CD14-positive monocyte (primary cell): ENCODE data around the gene U2SURP. TPM values are rescaled to one million over a fixed set of nuclear protein-coding genes. Genes with fewer than 3 reads are reported as not detected.

Experiments used
- DNase-seq, 3 donors: peaks; one replicate each; pipeline ENCODE4 v3.0.0-alpha.2; 2011 to 2022
- H2AFZ ChIP-seq: 2 replicates; pipeline ENCODE4 v1.6.0; 2012; ENCODE audit warnings: mild to moderate bottlenecking, low read depth, low read length, inconsistent platforms; ENCODE audit not compliant: insufficient read depth, poor library complexity, severe bottlenecking
- H3K27ac ChIP-seq, 2 donors: 1 replicate in 1 of 2; 2 replicates in 1 of 2; pipeline ENCODE4 v1.5.1; 2012 to 2013; ENCODE audit warnings: low read length in 2 of 2, control low read depth in 1 of 2, inconsistent platforms in 1 of 2, low read depth in 1 of 2, mild to moderate bottlenecking in 1 of 2
- H3K27me3 ChIP-seq, 2 donors: one replicate each; pipeline versions ENCODE4 v1.6.0 to v1.6.1; 2011 to 2013; ENCODE audit warnings: low read length in 2 of 2; ENCODE audit not compliant: control insufficient read depth in 2 of 2, insufficient read depth in 2 of 2
- H3K36me3 ChIP-seq, 2 donors: replicated peaks in 1 of 2; 1 replicate in 1 of 2; 2 replicates in 1 of 2; pipeline versions ENCODE4 v1.5.1 to v1.6.1; 2012 to 2013; ENCODE audit warnings: low read length in 2 of 2, control low read depth in 1 of 2, inconsistent platforms in 1 of 2, mild to moderate bottlenecking in 1 of 2; ENCODE audit not compliant: insufficient read depth in 2 of 2, control insufficient read depth in 1 of 2
- H3K4me1 ChIP-seq, 2 donors: 1 replicate in 1 of 2; 2 replicates in 1 of 2; pipeline versions ENCODE4 v1.5.1 to v1.6.1; 2012 to 2013; ENCODE audit warnings: low read length in 2 of 2, control low read depth in 1 of 2, inconsistent platforms in 1 of 2, mild to moderate bottlenecking in 1 of 2, moderate library complexity in 1 of 2; ENCODE audit not compliant: insufficient read depth in 2 of 2, control insufficient read depth in 1 of 2
- H3K4me2 ChIP-seq: replicated peaks from 2 replicates; pipeline ENCODE3; 2012; ENCODE audit warnings: low read length, moderate library complexity, mild to moderate bottlenecking; ENCODE audit not compliant: poor library complexity, severe bottlenecking; ENCODE audit errors: extremely low read depth
- H3K4me3 ChIP-seq, 3 experiments: fragments of 200-600 bp in 1 of 3; sonication (generic) in 1 of 3; replicated peaks in 1 of 3; 1 replicate in 2 of 3; 2 replicates in 1 of 3; pipeline ENCODE4 v1.5.1; 2011 to 2013; ENCODE audit warnings: low read length in 3 of 3, mild to moderate bottlenecking in 3 of 3, control low read depth in 2 of 3, low read depth in 2 of 3, inconsistent platforms in 1 of 3, moderate library complexity in 1 of 3
- H3K79me2 ChIP-seq: 2 replicates; pipeline ENCODE4 v1.6.0; 2012; ENCODE audit warnings: mild to moderate bottlenecking, control low read depth, inconsistent platforms, low read length, moderate library complexity; ENCODE audit not compliant: insufficient read depth
- H3K9ac ChIP-seq: 2 replicates; pipeline ENCODE4 v1.6.0; 2017; ENCODE audit warnings: low read length, mild to moderate bottlenecking; ENCODE audit not compliant: insufficient read depth, poor library complexity, severe bottlenecking
- H3K9me3 ChIP-seq, 2 donors: replicated peaks in 1 of 2; 1 replicate in 1 of 2; 2 replicates in 1 of 2; pipeline versions ENCODE4 v1.5.1 to v1.6.1; 2012 to 2013; ENCODE audit warnings: low read length in 2 of 2, control low read depth in 1 of 2; ENCODE audit not compliant: control insufficient read depth in 1 of 2, insufficient read depth in 1 of 2
- H4K20me1 ChIP-seq: 2 replicates; pipeline ENCODE4 v1.6.0; 2012; ENCODE audit warnings: mild to moderate bottlenecking, low read length, control low read depth, moderate library complexity; ENCODE audit not compliant: insufficient read depth
- H3K27ac Mint-ChIP-seq, 7 donors: one replicate each; pipeline ENCODE4 v1.8.0; 2020; ENCODE audit warnings: mild to moderate bottlenecking in 7 of 7, mixed read lengths in 7 of 7, moderate library complexity in 6 of 7, inconsistent platforms in 2 of 7
- H3K27me3 Mint-ChIP-seq, 3 donors: one replicate each; pipeline ENCODE4 v1.8.0; 2021 to 2022; ENCODE audit warnings: low read depth in 3 of 3, mild to moderate bottlenecking in 3 of 3, mixed read lengths in 3 of 3, moderate library complexity in 3 of 3, inconsistent platforms in 1 of 3
- H3K36me3 Mint-ChIP-seq, 2 donors: one replicate each; pipeline ENCODE4 v1.8.0; 2020; ENCODE audit warnings: mixed read lengths in 2 of 2, inconsistent platforms in 1 of 2, mild to moderate bottlenecking in 1 of 2
- H3K4me1 Mint-ChIP-seq: one replicate; pipeline ENCODE4 v1.8.0; 2020; ENCODE audit warnings: mild to moderate bottlenecking, mixed read lengths
- H3K4me3 Mint-ChIP-seq, 2 donors: one replicate each; pipeline ENCODE4 v1.8.0; 2020; ENCODE audit warnings: mild to moderate bottlenecking in 2 of 2, mixed read lengths in 2 of 2, moderate library complexity in 1 of 2
- H3K9me3 Mint-ChIP-seq, 7 donors: one replicate each; pipeline ENCODE4 v1.8.0; 2020 to 2022; ENCODE audit warnings: mixed read lengths in 7 of 7, mild to moderate bottlenecking in 6 of 7, moderate library complexity in 6 of 7, inconsistent platforms in 2 of 7
- WGBS: methylation state at CpG from one replicate; pipeline ENCODE4 v1.1.5; 2013; ENCODE audit warnings: missing lambda C conversion rate; ENCODE audit not compliant: insufficient coverage; 5-methylcytosine and 5-hydroxymethylcytosine counted together
- intact Hi-C, 2 donors: fragments of 100-400 bp; cut with micrococcal nuclease; formaldehyde crosslinking; loops; one replicate each; pipeline versions ENCODE4 v1.15.0 to v1.15.1; 2023
- polyA plus RNA-seq, 3 donors: library from polyadenylated mRNA; depleted of rRNA in 1 of 3; unstranded in 2 of 3; stranded (reverse) in 1 of 3; fragments of 300-500 nt in 2 of 3; fragments of >200 nt in 1 of 3; fragmentation: Illumina TruSeq in 2 of 3; gene quantifications; 1 replicate in 2 of 3; 2 replicates in 1 of 3; pipeline ENCODE4 v1.2.3, GENCODE V29; 2012 to 2021
- TF ChIP-seq, protein P1 (sequence below): fragments of 200-600 bp; IDR thresholded peaks from one replicate; pipeline ENCODE4 v1.8.0; 2022; ENCODE audit warnings: antibody characterized with exemption, mild to moderate bottlenecking

U2SURP gene
- polyA plus RNA-seq, 3 donors, result 21.1 to 70.4 (median 51.4) TPM

- no peaks in the 10 kb centered on the region for H4K20me1 ChIP-seq
- 100% methylated on average over 2 of the region's 5 CpGs for WGBS
- no peak overlapping the region for H3K27ac Mint-ChIP-seq
- H3K27me3 Mint-ChIP-seq, result no peaks in the 10 kb centered on the region
- peaks cover 0 to 12% of the 10 kb centered on the region in 2 donors for H3K4me1 ChIP-seq
- H3K36me3 ChIP-seq, result peaks cover 0 to 1% of the 10 kb centered on the region in 2 donors
- DNase-seq, result no peak
- no peak overlapping the region for H3K4me3 ChIP-seq
- H3K9me3 ChIP-seq, result no peaks in the 10 kb centered on the region
- no peak overlapping the region for H3K4me3 Mint-ChIP-seq
- no peaks in the 10 kb centered on the region for H3K79me2 ChIP-seq
- H3K36me3 Mint-ChIP-seq, result peaks cover 2 to 10% of the 10 kb centered on the region in 2 donors
- intact Hi-C loops, result no loop called here
- H3K4me2 ChIP-seq, result no peak overlapping the region
- H3K27me3 ChIP-seq, result no peaks in the 10 kb centered on the region
- no peak overlapping the region for H2AFZ ChIP-seq
- peaks cover 11% of the 10 kb centered on the region for H3K4me1 Mint-ChIP-seq
- TF ChIP-seq, protein P1, sequence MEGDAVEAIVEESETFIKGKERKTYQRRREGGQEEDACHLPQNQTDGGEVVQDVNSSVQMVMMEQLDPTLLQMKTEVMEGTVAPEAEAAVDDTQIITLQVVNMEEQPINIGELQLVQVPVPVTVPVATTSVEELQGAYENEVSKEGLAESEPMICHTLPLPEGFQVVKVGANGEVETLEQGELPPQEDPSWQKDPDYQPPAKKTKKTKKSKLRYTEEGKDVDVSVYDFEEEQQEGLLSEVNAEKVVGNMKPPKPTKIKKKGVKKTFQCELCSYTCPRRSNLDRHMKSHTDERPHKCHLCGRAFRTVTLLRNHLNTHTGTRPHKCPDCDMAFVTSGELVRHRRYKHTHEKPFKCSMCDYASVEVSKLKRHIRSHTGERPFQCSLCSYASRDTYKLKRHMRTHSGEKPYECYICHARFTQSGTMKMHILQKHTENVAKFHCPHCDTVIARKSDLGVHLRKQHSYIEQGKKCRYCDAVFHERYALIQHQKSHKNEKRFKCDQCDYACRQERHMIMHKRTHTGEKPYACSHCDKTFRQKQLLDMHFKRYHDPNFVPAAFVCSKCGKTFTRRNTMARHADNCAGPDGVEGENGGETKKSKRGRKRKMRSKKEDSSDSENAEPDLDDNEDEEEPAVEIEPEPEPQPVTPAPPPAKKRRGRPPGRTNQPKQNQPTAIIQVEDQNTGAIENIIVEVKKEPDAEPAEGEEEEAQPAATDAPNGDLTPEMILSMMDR, result no peak
- no peaks in the 10 kb centered on the region for H3K9me3 Mint-ChIP-seq
- H3K27ac ChIP-seq, result no peak overlapping the region
- no peak overlapping the region for H3K9ac ChIP-seq
Observed at GRCh38 chr3:143064777-143065176, 63.4 kb downstream of the U2SURP start.

- intact Hi-C loops, result no loop called here
- 100% methylated on average over 2 of the region's 2 CpGs for WGBS
- no peak overlapping the region for H3K27ac ChIP-seq
- H3K4me3 ChIP-seq, result no peak overlapping the region
- H2AFZ ChIP-seq, result no peak overlapping the region
- H4K20me1 ChIP-seq, result no peaks in the 10 kb centered on the region
- H3K9me3 Mint-ChIP-seq, result no peaks in the 10 kb centered on the region
- H3K4me1 ChIP-seq, result peaks cover 0 to 11% of the 10 kb centered on the region in 2 donors
- H3K4me1 Mint-ChIP-seq, result peaks cover 10% of the 10 kb centered on the region
- peak overlapping the region in 1 of 7 donors; percentile 11 for H3K27ac Mint-ChIP-seq
- H3K27me3 ChIP-seq, result no peaks in the 10 kb centered on the region
- H3K9me3 ChIP-seq, result no peaks in the 10 kb centered on the region
- H3K36me3 ChIP-seq, result no peaks in the 10 kb centered on the region
- no peak overlapping the region for H3K4me3 Mint-ChIP-seq
- peaks cover 2 to 8% of the 10 kb centered on the region in 2 donors for H3K36me3 Mint-ChIP-seq
- H3K4me2 ChIP-seq, result no peak overlapping the region
- TF ChIP-seq, protein P1, result no peak
- no peaks in the 10 kb centered on the region for H3K27me3 Mint-ChIP-seq
- H3K79me2 ChIP-seq, result no peaks in the 10 kb centered on the region
- DNase-seq, result no peak
- H3K9ac ChIP-seq, result no peak overlapping the region
Observed at GRCh38 chr3:143065364-143065763, 64.0 kb downstream of the U2SURP start.
